ENCODE results near the gene CIAO2A. TPM values are rescaled to one million over a fixed set of nuclear protein-coding genes. Genes with fewer than 3 reads are reported as not detected.

CIAO2A gene
- total RNA-seq, 1 experiment from 2014 or later = 74.4 TPM

DNA sequence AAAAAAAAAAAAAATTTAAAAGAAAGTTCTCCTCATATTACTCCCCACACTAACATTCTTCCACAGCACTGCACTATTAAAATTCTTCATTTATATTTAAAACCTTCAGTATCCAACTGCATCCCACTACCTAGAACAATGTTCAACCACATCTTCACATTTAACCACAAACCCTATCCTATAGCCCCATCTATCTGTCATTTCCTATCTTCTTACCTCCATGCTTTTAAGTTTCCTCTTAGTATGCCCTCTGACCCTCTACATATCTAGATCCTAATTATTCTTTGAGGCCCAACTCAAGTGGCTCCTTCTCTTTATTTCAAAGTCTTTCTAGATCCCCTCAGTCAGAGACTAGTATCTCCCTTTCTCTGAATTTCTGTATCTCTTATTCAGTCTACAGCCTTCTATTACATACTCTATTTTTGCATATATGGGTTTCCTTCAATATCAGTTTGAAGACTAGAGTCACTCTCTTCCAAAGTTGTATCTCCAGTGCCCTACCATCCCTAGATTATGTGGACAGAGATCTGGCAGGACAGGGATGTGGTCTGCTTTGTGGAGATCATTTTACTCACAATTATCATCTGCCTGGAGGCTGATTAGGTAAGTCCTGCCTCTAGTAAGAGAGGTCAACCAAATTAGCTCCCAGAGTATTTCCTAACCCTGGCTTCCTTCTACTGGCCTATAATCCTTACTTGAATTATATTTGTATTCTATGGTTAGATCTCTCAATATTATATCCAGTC, 1.4 kb downstream of the CIAO2A start:
- H3K27me3 ChIP-seq (ENCODE audit: insufficient read depth, low read length) = no peaks in the 10 kb centered on the region
- H3K27ac ChIP-seq (ENCODE audit: insufficient read length, low read depth, low read length) = no peak overlapping the region
- no peak overlapping the region for H3K9ac ChIP-seq (ENCODE audit: extremely low read depth, insufficient read length, low read length)
- peak overlapping the region in 2 of 3 experiments; percentile 99 to 100; a peak in 3 of 7 replicates for H3K27ac Mint-ChIP-seq
- H3K4ac ChIP-seq (ENCODE audit: low read depth, low read length) = no peak overlapping the region
- no peak overlapping the region for H3T11ph ChIP-seq (ENCODE audit: low read length)
- no peak overlapping the region for H2BK15ac ChIP-seq (ENCODE audit: low read depth, low read length)
- H3K23me2 ChIP-seq (ENCODE audit: insufficient read length, low read depth, low read length, poor library complexity, severe bottlenecking) = peaks cover 12% of the 10 kb centered on the region
- no peaks in the 10 kb centered on the region; the same call in 1 of the 2 replicates for H3K79me2 ChIP-seq (ENCODE audit: insufficient read depth, low read length)
- no peak overlapping the region for H2AK5ac ChIP-seq (ENCODE audit: insufficient read length, low read length)
- no peaks in the 10 kb centered on the region for H3K27me3 Mint-ChIP-seq (ENCODE audit: low read depth)
- peak overlapping the region; percentile 92 for H3K4me2 ChIP-seq (ENCODE audit: insufficient read depth, insufficient read length, low read length)
- no peaks in the 10 kb centered on the region for H3K9me3 ChIP-seq (ENCODE audit: control insufficient read depth, low read depth, low read length)
- H2BK20ac ChIP-seq (ENCODE audit: low read depth, low read length, poor library complexity, severe bottlenecking) = no peak overlapping the region
- H3K18ac ChIP-seq (ENCODE audit: insufficient read length, low read depth, low read length) = no peak overlapping the region
- no peak overlapping the region for H4K91ac ChIP-seq (ENCODE audit: insufficient read length, low read depth, low read length)
- peaks cover 26 to 36% of the 10 kb centered on the region in 2 experiments for H3K4me1 Mint-ChIP-seq
- no peak overlapping the region for H2BK120ac ChIP-seq (ENCODE audit: low read depth, low read length, poor library complexity, severe bottlenecking)
- no peak overlapping the region for H2AFZ ChIP-seq (ENCODE audit: low read length)
- H2BK5ac ChIP-seq (ENCODE audit: insufficient read length, low read length) = no peak overlapping the region
- no peak overlapping the region for H4K5ac ChIP-seq (ENCODE audit: insufficient read length, low read depth, low read length)
- no peak overlapping the region for H3K56ac ChIP-seq (ENCODE audit: insufficient read length, low read depth, low read length)
- no peak overlapping the region for H3K23ac ChIP-seq (ENCODE audit: insufficient read length, low read depth, low read length)
- TF ChIP-seq, protein P1, sequence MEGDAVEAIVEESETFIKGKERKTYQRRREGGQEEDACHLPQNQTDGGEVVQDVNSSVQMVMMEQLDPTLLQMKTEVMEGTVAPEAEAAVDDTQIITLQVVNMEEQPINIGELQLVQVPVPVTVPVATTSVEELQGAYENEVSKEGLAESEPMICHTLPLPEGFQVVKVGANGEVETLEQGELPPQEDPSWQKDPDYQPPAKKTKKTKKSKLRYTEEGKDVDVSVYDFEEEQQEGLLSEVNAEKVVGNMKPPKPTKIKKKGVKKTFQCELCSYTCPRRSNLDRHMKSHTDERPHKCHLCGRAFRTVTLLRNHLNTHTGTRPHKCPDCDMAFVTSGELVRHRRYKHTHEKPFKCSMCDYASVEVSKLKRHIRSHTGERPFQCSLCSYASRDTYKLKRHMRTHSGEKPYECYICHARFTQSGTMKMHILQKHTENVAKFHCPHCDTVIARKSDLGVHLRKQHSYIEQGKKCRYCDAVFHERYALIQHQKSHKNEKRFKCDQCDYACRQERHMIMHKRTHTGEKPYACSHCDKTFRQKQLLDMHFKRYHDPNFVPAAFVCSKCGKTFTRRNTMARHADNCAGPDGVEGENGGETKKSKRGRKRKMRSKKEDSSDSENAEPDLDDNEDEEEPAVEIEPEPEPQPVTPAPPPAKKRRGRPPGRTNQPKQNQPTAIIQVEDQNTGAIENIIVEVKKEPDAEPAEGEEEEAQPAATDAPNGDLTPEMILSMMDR (conservative IDR thresholded peaks at IDR 0.05) = peak; percentile 46; the same call in 1 of the 3 replicates
- no peaks in the 10 kb centered on the region for H3K4me1 ChIP-seq (ENCODE audit: insufficient read depth, low read length)
- H4K20me1 ChIP-seq (ENCODE audit: control insufficient read depth, insufficient read depth, insufficient read length) = no peaks in the 10 kb centered on the region
- H3K9me3 Mint-ChIP-seq = no peaks in the 10 kb centered on the region
- H3K36me3 Mint-ChIP-seq (ENCODE audit: insufficient read depth in 1 of 3, low read depth in 3 of 3) = peaks cover 25 to 31% (median 28%) of the 10 kb centered on the region in 3 experiments
- H2BK12ac ChIP-seq (ENCODE audit: insufficient read length, low read depth, low read length) = no peak overlapping the region
- DNase-seq = no peak
- H3K79me1 ChIP-seq (ENCODE audit: insufficient read depth, low read depth, low read length, poor library complexity, severe bottlenecking) = peaks cover 5% of the 10 kb centered on the region
- peak overlapping the region; percentile 99 for H3K4me3 Mint-ChIP-seq
- H3K14ac ChIP-seq (ENCODE audit: insufficient read depth, low read length) = no peak overlapping the region
- H4K8ac ChIP-seq (replicated peaks; ENCODE audit: insufficient read length, low read depth, low read length) = no peak overlapping the region

All from H9 (cell line).